ENCODE measurements around the gene PTBP1. TPM values are rescaled to one million over a fixed set of nuclear protein-coding genes. Genes with fewer than 3 reads are reported as not detected.
A peak's percentile ranks its signal among the peaks of the same experiment; 100 is the strongest.

PTBP1 gene
- total RNA-seq, 1 donor from 2014 or later = 210 TPM

- intact Hi-C loops (cut with DNase I) = no loop called here
- no peak for DNase-seq (ENCODE audit: low spot score in 2 of 2)
- no peaks in the 10 kb centered on the region for H3K36me3 ChIP-seq
- H3K27ac ChIP-seq = no peak overlapping the region
- no peak for TF ChIP-seq CTCF (IDR thresholded peaks at IDR 0.05)
- peaks cover 23% of the 10 kb centered on the region for H3K27me3 ChIP-seq
- peaks cover 9 to 10% of the 10 kb centered on the region in 2 donors for H3K4me1 ChIP-seq
- H3K4me3 ChIP-seq = peak overlapping the region; percentile 9 to 45
- H3K9me3 ChIP-seq = no peaks in the 10 kb centered on the region
Measured at GRCh38 chr19:821231-821824, 24.1 kb downstream of the PTBP1 start.

- no peaks in the 10 kb centered on the region for H3K36me3 ChIP-seq
- peaks cover 9 to 10% of the 10 kb centered on the region in 2 donors for H3K4me1 ChIP-seq
- intact Hi-C loops (cut with DNase I) = no loop called here
- TF ChIP-seq CTCF (IDR thresholded peaks at IDR 0.05) = no peak
- H3K4me3 ChIP-seq = peak within 1 kb of the TSS; percentile 9 to 45
- no peaks in the 10 kb centered on the region for H3K9me3 ChIP-seq
- H3K27me3 ChIP-seq = peaks cover 23% of the 10 kb centered on the region
- no peak for DNase-seq (ENCODE audit: low spot score in 2 of 2)
- no peak within 1 kb of the TSS for H3K27ac ChIP-seq
Measured at GRCh38 chr19:821825-822503, 24.7 kb downstream of the PTBP1 start, which contains the start of gene PLPPR3. TSS of gene PLPPR3 (minus strand) at chr19:821955. CDS start at chr19:821559, 396 bp downstream.

- no peak overlapping the region for H3K4me3 ChIP-seq
- peaks cover 9 to 10% of the 10 kb centered on the region in 2 donors for H3K4me1 ChIP-seq
- H3K36me3 ChIP-seq = no peaks in the 10 kb centered on the region
- peaks cover 23% of the 10 kb centered on the region for H3K27me3 ChIP-seq
- no peak overlapping the region for H3K27ac ChIP-seq
- intact Hi-C loops (cut with DNase I) = no loop called here
- no peak for DNase-seq (ENCODE audit: low spot score in 2 of 2)
- no peak for TF ChIP-seq CTCF (IDR thresholded peaks at IDR 0.05)
- no peaks in the 10 kb centered on the region for H3K9me3 ChIP-seq
Measured at GRCh38 chr19:823565-824121, 26.4 kb downstream of the PTBP1 start.

GRCh38 chr19:824885-825284 is 27.6 kb downstream of the PTBP1 start:
- Histone ChIP-seq H3K36me3 (no peaks in the 10 kb centered on the region), H3K4me1 (peaks cover 9 to 10% of the 10 kb centered on the region in 2 donors), H3K27ac (no peak overlapping the region), H3K9me3 (no peaks in the 10 kb centered on the region), H3K27me3 (peaks cover 23% of the 10 kb centered on the region), H3K4me3 (no peak overlapping the region)
- intact Hi-C loops (cut with DNase I) = no loop called here
- no peak for TF ChIP-seq CTCF (IDR thresholded peaks at IDR 0.05)
- no peak for DNase-seq (ENCODE audit: low spot score in 2 of 2)

GRCh38 chr19:825897-826644 is 28.8 kb downstream of the PTBP1 start:
- Histone ChIP-seq H3K4me3 (no peak overlapping the region), H3K27me3 (peaks cover 25% of the 10 kb centered on the region), H3K36me3 (no peaks in the 10 kb centered on the region), H3K4me1 (peaks cover 9 to 10% of the 10 kb centered on the region in 2 donors), H3K9me3 (no peaks in the 10 kb centered on the region), H3K27ac (no peak overlapping the region)
- TF ChIP-seq CTCF (IDR thresholded peaks at IDR 0.05) = no peak
- DNase-seq (ENCODE audit: low spot score in 2 of 2) = no peak
- intact Hi-C loops (cut with DNase I) = no loop called here
